PFSK-1 (cell line): ENCODE measurements around the gene TNC.

Source experiments
- FOXP2 ChIP-seq: optimal IDR thresholded peaks from 2 replicates; pipeline ENCODE3; 2011; ENCODE audit warnings: borderline replicate concordance, control low read depth, inconsistent platforms; ENCODE audit not compliant: insufficient read depth; ENCODE audit errors: extremely low read length, extremely low read depth
- POLR2AphosphoS5 ChIP-seq: IDR thresholded peaks from 2 replicates; pipeline ENCODE4 v1.6.1; 2012; ENCODE audit warnings: low read depth, mild to moderate bottlenecking, control low read depth, low read length, moderate library complexity
- REST ChIP-seq, 2 experiments: IDR thresholded peaks; 2 replicates each; pipeline versions ENCODE4 v1.6.1 to v1.8.0; 2011 to 2012; ENCODE audit warnings: low read depth in 2 of 2, low read length in 2 of 2, control low read depth in 1 of 2, inconsistent platforms in 1 of 2, mild to moderate bottlenecking in 1 of 2, moderate library complexity in 1 of 2; ENCODE audit not compliant: insufficient read depth in 1 of 2
- SIN3A ChIP-seq: IDR thresholded peaks from 2 replicates; pipeline ENCODE4 v1.6.1; 2012; ENCODE audit warnings: mild to moderate bottlenecking, low read length, moderate library complexity, borderline replicate concordance; ENCODE audit not compliant: insufficient read depth
- TAF1 ChIP-seq: IDR thresholded peaks from 2 replicates; pipeline ENCODE4 v1.6.1; 2012; ENCODE audit warnings: low read length, control low read depth, borderline replicate concordance; ENCODE audit not compliant: insufficient read depth

TNC gene

GRCh38 chr9:115114546-115114945, 3.4 kb downstream of the TNC start:
- TF ChIP-seq FOXP2 (no peak), POLR2AphosphoS5 (no peak), REST (IDR thresholded peaks at IDR 0.05; ENCODE audit: insufficient read depth in 1 of 2, low read depth in 2 of 2, low read length in 2 of 2) (no peak), TAF1 (no peak), SIN3A (no peak)

GRCh38 chr9:115114084-115114483, 3.9 kb downstream of the TNC start:
- TF ChIP-seq FOXP2 (no peak), POLR2AphosphoS5 (no peak), SIN3A (no peak), TAF1 (no peak), REST (IDR thresholded peaks at IDR 0.05; ENCODE audit: insufficient read depth in 1 of 2, low read depth in 2 of 2, low read length in 2 of 2) (no peak)

- no peak for TF ChIP-seq SIN3A
- no peak for TF ChIP-seq REST (IDR thresholded peaks at IDR 0.05; ENCODE audit: insufficient read depth in 1 of 2, low read depth in 2 of 2, low read length in 2 of 2)
- no peak for TF ChIP-seq TAF1
- no peak for TF ChIP-seq POLR2AphosphoS5
- no peak for TF ChIP-seq FOXP2
These were observed 6.1 kb downstream of the TNC start for GRCh38 chr9:115111874-115112273.

GRCh38 chr9:115109486-115109885, 8.5 kb downstream of the TNC start:
- TF ChIP-seq TAF1 (no peak), REST (IDR thresholded peaks at IDR 0.05; ENCODE audit: insufficient read depth in 1 of 2, low read depth in 2 of 2, low read length in 2 of 2) (peak; percentile 85 to 95), POLR2AphosphoS5 (no peak)

GRCh38 chr9:115107701-115108100, 10.3 kb downstream of the TNC start:
- TF ChIP-seq REST (IDR thresholded peaks at IDR 0.05; ENCODE audit: insufficient read depth in 1 of 2, low read depth in 2 of 2, low read length in 2 of 2), result no peak
